ENCODE data around the gene P4HA3.
A peak's percentile ranks its signal among the peaks of the same experiment; 100 is the strongest.

Gene P4HA3

DNA sequence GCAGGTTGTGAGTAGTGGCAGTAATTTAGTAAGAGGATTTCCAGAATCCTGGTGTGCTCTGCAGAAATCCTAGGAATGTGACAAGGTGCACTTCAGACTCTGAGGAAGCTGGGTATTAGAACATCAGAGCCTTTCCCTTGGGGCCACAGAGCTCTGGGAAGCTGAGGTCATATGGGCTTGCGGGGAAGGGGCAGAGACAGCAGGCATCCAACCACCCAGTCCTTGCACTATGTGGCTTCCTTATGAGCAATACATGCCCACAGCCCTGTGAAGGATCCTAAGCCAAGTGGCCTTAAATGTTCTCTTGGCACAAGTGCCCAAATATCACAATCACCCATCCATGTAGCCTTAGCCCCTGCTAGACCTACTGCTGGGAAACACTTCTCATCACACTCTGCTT lies 46.2 kb downstream of the P4HA3 start:
- ChIA-PET CTCF (interaction anchor here (3.0 kb wide), 1 partner anchor 10 kb away, joined by 16 read pairs; no protein-coding TSS in a partner anchor), POLR2A (no interaction called here)
- TF ChIP-seq, protein P1, sequence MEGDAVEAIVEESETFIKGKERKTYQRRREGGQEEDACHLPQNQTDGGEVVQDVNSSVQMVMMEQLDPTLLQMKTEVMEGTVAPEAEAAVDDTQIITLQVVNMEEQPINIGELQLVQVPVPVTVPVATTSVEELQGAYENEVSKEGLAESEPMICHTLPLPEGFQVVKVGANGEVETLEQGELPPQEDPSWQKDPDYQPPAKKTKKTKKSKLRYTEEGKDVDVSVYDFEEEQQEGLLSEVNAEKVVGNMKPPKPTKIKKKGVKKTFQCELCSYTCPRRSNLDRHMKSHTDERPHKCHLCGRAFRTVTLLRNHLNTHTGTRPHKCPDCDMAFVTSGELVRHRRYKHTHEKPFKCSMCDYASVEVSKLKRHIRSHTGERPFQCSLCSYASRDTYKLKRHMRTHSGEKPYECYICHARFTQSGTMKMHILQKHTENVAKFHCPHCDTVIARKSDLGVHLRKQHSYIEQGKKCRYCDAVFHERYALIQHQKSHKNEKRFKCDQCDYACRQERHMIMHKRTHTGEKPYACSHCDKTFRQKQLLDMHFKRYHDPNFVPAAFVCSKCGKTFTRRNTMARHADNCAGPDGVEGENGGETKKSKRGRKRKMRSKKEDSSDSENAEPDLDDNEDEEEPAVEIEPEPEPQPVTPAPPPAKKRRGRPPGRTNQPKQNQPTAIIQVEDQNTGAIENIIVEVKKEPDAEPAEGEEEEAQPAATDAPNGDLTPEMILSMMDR (IDR thresholded peaks at IDR 0.05; ENCODE audit: control extremely low read depth, extremely low read depth, low read depth, missing control alignments) = no peak
- no peak for DNase-seq (ENCODE audit: extremely low spot score)

- CTCF ChIA-PET = no interaction called here
- no peak for DNase-seq (ENCODE audit: extremely low spot score)
- TF ChIP-seq, protein P1 (IDR thresholded peaks at IDR 0.05; ENCODE audit: control extremely low read depth, extremely low read depth, low read depth, missing control alignments) = no peak
- POLR2A ChIA-PET = no interaction called here
Measured at GRCh38 chr11:74262725-74263124, 48.7 kb downstream of the P4HA3 start.

GRCh38 chr11:74257959-74258553 lies 53.4 kb downstream of the P4HA3 start:
- TF ChIP-seq, protein P1 (IDR thresholded peaks at IDR 0.05; ENCODE audit: control extremely low read depth, extremely low read depth, low read depth, missing control alignments) = no peak
- CTCF ChIA-PET = interaction anchor here (0.8 kb wide), 1 partner anchor 64 kb away, joined by 3 read pairs; no protein-coding TSS in a partner anchor
- no peak for DNase-seq (ENCODE audit: extremely low spot score)
- POLR2A ChIA-PET = no interaction called here

GRCh38 chr11:74256378-74257133 lies 54.9 kb downstream of the P4HA3 start:
- TF ChIP-seq, protein P1 (IDR thresholded peaks at IDR 0.05; ENCODE audit: control extremely low read depth, extremely low read depth, low read depth, missing control alignments) = no peak
- ChIA-PET CTCF (interaction anchor here (0.9 to 4.6 kb wide), 30 partner anchors 8 to 314 kb away, joined by 3 to 37 read pairs (median 6); partner anchors contain the start of genes C2CD3 and PPME1), POLR2A (no interaction called here)
- DNase-seq (ENCODE audit: extremely low spot score) = no peak

- ChIA-PET POLR2A (no interaction called here), CTCF (interaction anchor here (0.6 to 4.6 kb wide), 53 partner anchors 9 to 468 kb away, joined by 3 to 37 read pairs (median 4); partner anchors contain the start of genes C2CD3, LIPT2, PGM2L1 and PPME1)
- DNase-seq (ENCODE audit: extremely low spot score) = peak; percentile 79
- TF ChIP-seq, protein P1 (IDR thresholded peaks at IDR 0.05; ENCODE audit: control extremely low read depth, extremely low read depth, low read depth, missing control alignments) = peak; percentile 87
Measured at GRCh38 chr11:74255741-74256375, 55.6 kb downstream of the P4HA3 start.

GRCh38 chr11:74253361-74253760 lies 58.1 kb downstream of the P4HA3 start:
- ChIA-PET POLR2A (no interaction called here), CTCF (interaction anchor here (4.5 to 4.6 kb wide), 2 partner anchors 14 to 197 kb away, joined by 19 to 37 read pairs; no protein-coding TSS in a partner anchor)
- DNase-seq (ENCODE audit: extremely low spot score) = no peak
- TF ChIP-seq, protein P1 (IDR thresholded peaks at IDR 0.05; ENCODE audit: control extremely low read depth, extremely low read depth, low read depth, missing control alignments) = no peak

Measured in GM10248 (cell line).